Lung (tissue), 12 donors: ENCODE measurements around the gene EVI5L. TPM values are rescaled to one million over a fixed set of nuclear protein-coding genes. Genes with fewer than 3 reads are reported as not detected.

Experiments
- ATAC-seq: fragments of 200-7000 bp; cut with Tn5 transposase; one replicate; pipeline ENCODE4 v1.9.1; 2020; ENCODE audit warnings: moderate number of reproducible peaks; ENCODE audit not compliant: insufficient read depth, low FRiP score
- DNase-seq, 3 donors: peaks; one replicate each; pipeline ENCODE4 v3.0.0-alpha.2; 2013 to 2017
- H3K27ac ChIP-seq, 2 donors: one replicate each; pipeline ENCODE4 v1.5.1; 2013; ENCODE audit warnings: mild to moderate bottlenecking in 2 of 2, moderate library complexity in 2 of 2, control low read depth in 1 of 2, inconsistent platforms in 1 of 2, low read depth in 1 of 2, low read length in 1 of 2
- H3K27me3 ChIP-seq, 3 donors: one replicate each; pipeline ENCODE4 v1.5.1; 2013; ENCODE audit warnings: low read length in 2 of 3; ENCODE audit not compliant: control insufficient read depth in 3 of 3, insufficient read depth in 3 of 3
- H3K36me3 ChIP-seq, 4 donors: one replicate each; pipeline ENCODE4 v1.5.1; 2013; ENCODE audit warnings: low read length in 4 of 4, mild to moderate bottlenecking in 1 of 4, moderate library complexity in 1 of 4; ENCODE audit not compliant: control insufficient read depth in 4 of 4, insufficient read depth in 4 of 4
- H3K4me1 ChIP-seq, 5 donors: one replicate each; pipeline ENCODE4 v1.5.1; 2013; ENCODE audit warnings: low read length in 5 of 5, mild to moderate bottlenecking in 2 of 5, moderate library complexity in 1 of 5; ENCODE audit not compliant: control insufficient read depth in 5 of 5, insufficient read depth in 5 of 5
- H3K4me3 ChIP-seq: one replicate; pipeline ENCODE4 v1.5.1; 2013; ENCODE audit warnings: mild to moderate bottlenecking, control low read depth, moderate library complexity
- H3K9ac ChIP-seq, 2 donors: one replicate each; pipeline ENCODE4 v1.5.1; 2013; ENCODE audit warnings: low read length in 2 of 2, control low read depth in 1 of 2; ENCODE audit not compliant: insufficient read depth in 1 of 2
- H3K9me3 ChIP-seq, 4 donors: one replicate each; pipeline ENCODE4 v1.5.1; 2013; ENCODE audit warnings: low read length in 3 of 4, mild to moderate bottlenecking in 1 of 4, moderate library complexity in 1 of 4; ENCODE audit not compliant: control insufficient read depth in 4 of 4, insufficient read depth in 3 of 4
- CTCF ChIP-seq: IDR thresholded peaks from 2 replicates; pipeline ENCODE4 v1.5.1; 2012; ENCODE audit warnings: mild to moderate bottlenecking; ENCODE audit errors: control extremely low read depth, extremely low read depth
- WGBS, 2 donors: extraction: QIAGEN DNeasy Blood & Tissue Kit; methylation state at CpG; one replicate each; pipeline ENCODE4 v1.1.7; 2013; 5-methylcytosine and 5-hydroxymethylcytosine counted together
- polyA plus RNA-seq, 2 donors: library from polyadenylated mRNA; stranded (reverse); fragments of 200-250 nt; gene quantifications; one replicate each; pipeline ENCODE4 v1.2.1, GENCODE V29; 2013
- total RNA-seq, 2 donors: library from RNA; depleted of rRNA in 1 of 2; stranded (reverse); fragments of >200 nt in 1 of 2; gene quantifications; one replicate each; pipeline ENCODE4 v1.2.1, GENCODE V29; 2014 to 2021
- donor health status: control.
- donor health status: control.
- donor health status: Bipolar disorder and iron deficiency.
- donor health status: healthy.
- donor health status: DM: yes; HTN: yes; CAD: no.

The EVI5L gene
- total and polyA plus RNA-seq, 4 donors, result 10.7 to 18.6 (median 12.6) TPM

- no peak for DNase-seq
- Histone ChIP-seq H3K27ac (no peak overlapping the region), H3K9ac (no peak overlapping the region), H3K9me3 (peaks cover 0 to 22% (median 0%) of the 10 kb centered on the region in 4 donors), H3K27me3 (peaks cover 0 to 18% (median 13%) of the 10 kb centered on the region in 3 donors), H3K4me3 (no peak overlapping the region), H3K4me1 (peaks cover 0 to 13% (median 4%) of the 10 kb centered on the region in 5 donors), H3K36me3 (peaks cover 9 to 49% (median 11%) of the 10 kb centered on the region in 4 donors)
- no peak for ATAC-seq
- no peak for TF ChIP-seq CTCF
- whole genome bisulfite sequencing, 2 donors, result 91 to 93% methylated on average over 18 of the region's 18 CpGs
Measured at GRCh38 chr19:7911508-7912143, 81.6 kb downstream of the EVI5L start.

GRCh38 chr19:7912144-7912696, 82.2 kb downstream of the EVI5L start:
- 91 to 94% methylated on average over 25 to 31 of the region's 31 CpGs for WGBS, 2 donors
- Histone ChIP-seq H3K36me3 (peaks cover 6 to 46% (median 11%) of the 10 kb centered on the region in 4 donors), H3K27me3 (peaks cover 0 to 23% (median 17%) of the 10 kb centered on the region in 3 donors), H3K4me1 (peaks cover 0 to 12% (median 2%) of the 10 kb centered on the region in 5 donors), H3K27ac (no peak overlapping the region), H3K9ac (no peak overlapping the region), H3K9me3 (peaks cover 0 to 22% (median 0%) of the 10 kb centered on the region in 4 donors), H3K4me3 (no peak overlapping the region)
- no peak for ATAC-seq
- no peak for DNase-seq
- no peak for TF ChIP-seq CTCF

GRCh38 chr19:7912697-7913564, 82.9 kb downstream of the EVI5L start:
- DNase-seq (no peak), ATAC-seq (no peak)
- TF ChIP-seq CTCF, result no peak
- Histone ChIP-seq H3K9me3 (peaks cover 0 to 22% (median 0%) of the 10 kb centered on the region in 4 donors), H3K36me3 (peaks cover 5 to 44% (median 11%) of the 10 kb centered on the region in 4 donors), H3K9ac (no peak overlapping the region), H3K4me1 (peaks cover 0 to 16% (median 0%) of the 10 kb centered on the region in 5 donors), H3K27me3 (peaks cover 0 to 26% (median 20%) of the 10 kb centered on the region in 3 donors), H3K4me3 (no peak overlapping the region), H3K27ac (no peak overlapping the region)
- 94 to 95% methylated on average over 39 of the region's 39 CpGs for WGBS, 2 donors
